DND-41 (cell line): ENCODE measurements around the gene CHRNE.

ENCODE experiments used
- CTCF ChIP-seq: IDR thresholded peaks from 2 replicates; pipeline ENCODE4 v1.5.1; 2012; ENCODE audit warnings: borderline replicate concordance, low read length, moderate library complexity, mild to moderate bottlenecking; ENCODE audit not compliant: poor library complexity, severe bottlenecking; ENCODE audit errors: extremely low read depth
- EZH2 ChIP-seq: IDR thresholded peaks from 3 replicates; pipeline ENCODE4 v1.6.1; 2012; ENCODE audit warnings: borderline replicate concordance, low read depth, mild to moderate bottlenecking, moderate library complexity, low read length, inconsistent platforms; ENCODE audit not compliant: severe bottlenecking

GRCh38 chr17:4879601-4880000 lies 23.3 kb downstream of the CHRNE start:
- no peak for TF ChIP-seq EZH2
- TF ChIP-seq CTCF, result no peak
